ENCODE results near the gene GUCY2D.
"Not testable (repeated sequence)": the region's sequence is repeated elsewhere in the genome, so short reads cannot be mapped to it uniquely, and the experiment has no call there.

GUCY2D gene

GRCh38 chr17:8052256-8053252 is 50.1 kb downstream of the GUCY2D start:
- no peaks in the 10 kb centered on the region for H3K36me3 ChIP-seq (ENCODE audit: insufficient read depth, low read length)
- no peak for DNase-seq (ENCODE audit: low read depth, low spot score)
- H3K9me3 ChIP-seq (ENCODE audit: low read depth, low read length) = no peaks in the 10 kb centered on the region
- H3K9ac ChIP-seq (ENCODE audit: insufficient read length) = no peak overlapping the region
- TF ChIP-seq POLR2AphosphoS5 (IDR thresholded peaks at IDR 0.05; ENCODE audit: borderline replicate concordance, low read depth, low read length) = no peak
- TF ChIP-seq FOXP2 (optimal IDR thresholded peaks at IDR 0.05; ENCODE audit: control extremely low read depth, extremely low read length, insufficient read depth) = no peak
- TF ChIP-seq EZH2 (IDR thresholded peaks at IDR 0.05) = no peak
- H3K27ac ChIP-seq = no peak overlapping the region
- no peak overlapping the region for H3K4me3 ChIP-seq

- Histone ChIP-seq H3K27ac (no peak overlapping the region), H3K9me3 (ENCODE audit: low read depth, low read length) (no peaks in the 10 kb centered on the region), H3K36me3 (ENCODE audit: insufficient read depth, low read length) (no peaks in the 10 kb centered on the region), H3K9ac (ENCODE audit: insufficient read length) (no peak overlapping the region), H3K4me3 (no peak overlapping the region)
- TF ChIP-seq EZH2 (IDR thresholded peaks at IDR 0.05) = no peak
- no peak for TF ChIP-seq FOXP2 (optimal IDR thresholded peaks at IDR 0.05; ENCODE audit: control extremely low read depth, extremely low read length, insufficient read depth)
- no peak for TF ChIP-seq POLR2AphosphoS5 (IDR thresholded peaks at IDR 0.05; ENCODE audit: borderline replicate concordance, low read depth, low read length)
- DNase-seq (ENCODE audit: low read depth, low spot score) = no peak
Measured at GRCh38 chr17:8053600-8053999, 51.2 kb downstream of the GUCY2D start.

GRCh38 chr17:8055851-8056231 is 53.4 kb downstream of the GUCY2D start:
- TF ChIP-seq FOXP2 (optimal IDR thresholded peaks at IDR 0.05; ENCODE audit: control extremely low read depth, extremely low read length, insufficient read depth) (no peak), EZH2 (IDR thresholded peaks at IDR 0.05) (no peak), POLR2AphosphoS5 (IDR thresholded peaks at IDR 0.05; ENCODE audit: borderline replicate concordance, low read depth, low read length) (no peak)
- no peaks in the 10 kb centered on the region for H3K9me3 ChIP-seq (ENCODE audit: low read depth, low read length)
- no peaks in the 10 kb centered on the region for H3K36me3 ChIP-seq (ENCODE audit: insufficient read depth, low read length)
- DNase-seq (ENCODE audit: low read depth, low spot score) = no peak
- H3K27ac ChIP-seq = no peak overlapping the region
- H3K4me3 ChIP-seq = no peak overlapping the region
- H3K9ac ChIP-seq (ENCODE audit: insufficient read length) = peak overlapping the region; percentile 26

GRCh38 chr17:8056232-8056975 is 54.0 kb downstream of the GUCY2D start:
- Histone ChIP-seq H3K36me3 (ENCODE audit: insufficient read depth, low read length) (no peaks in the 10 kb centered on the region), H3K9ac (ENCODE audit: insufficient read length) (no peak overlapping the region), H3K9me3 (ENCODE audit: low read depth, low read length) (no peaks in the 10 kb centered on the region), H3K4me3 (no peak overlapping the region), H3K27ac (no peak overlapping the region)
- TF ChIP-seq FOXP2 (optimal IDR thresholded peaks at IDR 0.05; ENCODE audit: control extremely low read depth, extremely low read length, insufficient read depth) (no peak), POLR2AphosphoS5 (IDR thresholded peaks at IDR 0.05; ENCODE audit: borderline replicate concordance, low read depth, low read length) (no peak), EZH2 (IDR thresholded peaks at IDR 0.05) (no peak)
- DNase-seq (ENCODE audit: low read depth, low spot score) = no peak

GRCh38 chr17:8056976-8057625 is 54.7 kb downstream of the GUCY2D start:
- no peak overlapping the region for H3K4me3 ChIP-seq
- no peak for TF ChIP-seq POLR2AphosphoS5 (IDR thresholded peaks at IDR 0.05; ENCODE audit: borderline replicate concordance, low read depth, low read length)
- no peak for TF ChIP-seq EZH2 (IDR thresholded peaks at IDR 0.05)
- TF ChIP-seq FOXP2 (optimal IDR thresholded peaks at IDR 0.05; ENCODE audit: control extremely low read depth, extremely low read length, insufficient read depth) = no peak
- no peak overlapping the region for H3K27ac ChIP-seq
- no peak overlapping the region for H3K9ac ChIP-seq (ENCODE audit: insufficient read length)
- no peaks in the 10 kb centered on the region for H3K36me3 ChIP-seq (ENCODE audit: insufficient read depth, low read length)
- no peaks in the 10 kb centered on the region for H3K9me3 ChIP-seq (ENCODE audit: low read depth, low read length)
- DNase-seq (ENCODE audit: low read depth, low spot score) = no peak

- Histone ChIP-seq H3K36me3 (ENCODE audit: insufficient read depth, low read length) (no peaks in the 10 kb centered on the region), H3K27ac (no peak overlapping the region), H3K9me3 (ENCODE audit: low read depth, low read length) (no peaks in the 10 kb centered on the region), H3K4me3 (peak overlapping the region; percentile 60), H3K9ac (ENCODE audit: insufficient read length) (no peak overlapping the region)
- DNase-seq (ENCODE audit: low read depth, low spot score) = no peak
- no peak for TF ChIP-seq FOXP2 (optimal IDR thresholded peaks at IDR 0.05; ENCODE audit: control extremely low read depth, extremely low read length, insufficient read depth)
- no peak for TF ChIP-seq POLR2AphosphoS5 (IDR thresholded peaks at IDR 0.05; ENCODE audit: borderline replicate concordance, low read depth, low read length)
- TF ChIP-seq EZH2 (IDR thresholded peaks at IDR 0.05) = no peak
Measured at GRCh38 chr17:8057691-8058114, 55.3 kb downstream of the GUCY2D start.

- DNase-seq (ENCODE audit: low read depth, low spot score) = no peak
- Histone ChIP-seq H3K9me3 (ENCODE audit: low read depth, low read length) (no peaks in the 10 kb centered on the region), H3K9ac (ENCODE audit: insufficient read length) (no peak overlapping the region), H3K4me3 (no peak overlapping the region), H3K36me3 (ENCODE audit: insufficient read depth, low read length) (no peaks in the 10 kb centered on the region), H3K27ac (no peak overlapping the region)
- no peak for TF ChIP-seq POLR2AphosphoS5 (IDR thresholded peaks at IDR 0.05; ENCODE audit: borderline replicate concordance, low read depth, low read length)
- TF ChIP-seq EZH2 (IDR thresholded peaks at IDR 0.05) = no peak
- TF ChIP-seq FOXP2 (optimal IDR thresholded peaks at IDR 0.05; ENCODE audit: control extremely low read depth, extremely low read length, insufficient read depth) = no peak
Measured at GRCh38 chr17:8059131-8059530, 56.7 kb downstream of the GUCY2D start.

- no peaks in the 10 kb centered on the region for H3K36me3 ChIP-seq (ENCODE audit: insufficient read depth, low read length)
- no peak for TF ChIP-seq EZH2 (IDR thresholded peaks at IDR 0.05)
- no peak for TF ChIP-seq POLR2AphosphoS5 (IDR thresholded peaks at IDR 0.05; ENCODE audit: borderline replicate concordance, low read depth, low read length)
- TF ChIP-seq FOXP2 (optimal IDR thresholded peaks at IDR 0.05; ENCODE audit: control extremely low read depth, extremely low read length, insufficient read depth) = no peak
- no peak for DNase-seq (ENCODE audit: low read depth, low spot score)
- H3K9ac ChIP-seq (ENCODE audit: insufficient read length) = no peak overlapping the region
- peak overlapping the region; percentile 45; the same call in 1 of the 2 replicates for H3K4me3 ChIP-seq
- no peaks in the 10 kb centered on the region for H3K9me3 ChIP-seq (ENCODE audit: low read depth, low read length)
- H3K27ac ChIP-seq = no peak overlapping the region
Measured at GRCh38 chr17:8060274-8060673, 57.9 kb downstream of the GUCY2D start.

GRCh38 chr17:8061851-8062250 is 59.4 kb downstream of the GUCY2D start:
- not testable (repeated sequence) for H3K9ac ChIP-seq (ENCODE audit: insufficient read length); DNase-seq (ENCODE audit: low read depth, low spot score); H3K9me3 ChIP-seq (ENCODE audit: low read depth, low read length); H3K4me3 ChIP-seq; H3K27ac ChIP-seq; H3K36me3 ChIP-seq (ENCODE audit: insufficient read depth, low read length)

Measured in SK-N-MC (cell line).